Osteoblast (primary cell): ENCODE data around the gene GPER1. TPM values are rescaled to one million over a fixed set of nuclear protein-coding genes. Genes with fewer than 3 reads are reported as not detected.

Experiments used
- DNase-seq: peaks from one replicate; pipeline ENCODE4 v3.0.0; 2011; ENCODE audit warnings: low spot score, mixed read lengths; ENCODE audit not compliant: insufficient read length; ENCODE audit errors: missing footprints
- H2AFZ ChIP-seq: 2 replicates; pipeline ENCODE4 v1.6.0; 2011; ENCODE audit warnings: mild to moderate bottlenecking, low read length
- H3K27ac ChIP-seq: 2 replicates; pipeline ENCODE4 v1.5.1; 2011; ENCODE audit warnings: mild to moderate bottlenecking, low read depth, low read length, moderate library complexity
- H3K27me3 ChIP-seq: 2 replicates; pipeline ENCODE4 v1.6.0; 2012; ENCODE audit warnings: mild to moderate bottlenecking, control low read depth, inconsistent platforms, low read length, moderate library complexity; ENCODE audit not compliant: insufficient read depth
- H3K36me3 ChIP-seq: 2 replicates; pipeline ENCODE4 v1.5.1; 2011; ENCODE audit warnings: mild to moderate bottlenecking, low read length, control low read depth, moderate library complexity; ENCODE audit not compliant: insufficient read depth
- H3K4me1 ChIP-seq: 2 replicates; pipeline ENCODE4 v1.5.1; 2011; ENCODE audit warnings: mild to moderate bottlenecking, low read length, control low read depth, moderate library complexity; ENCODE audit not compliant: insufficient read depth
- H3K4me2 ChIP-seq: 2 replicates; pipeline ENCODE4 v1.6.0; 2011; ENCODE audit warnings: mild to moderate bottlenecking, low read length; ENCODE audit not compliant: insufficient read depth
- H3K4me3 ChIP-seq: fragments of 200-600 bp; sonication (generic); 3 replicates; pipeline ENCODE4 v1.5.1; 2012; ENCODE audit warnings: mild to moderate bottlenecking, low read length, inconsistent platforms; ENCODE audit not compliant: insufficient read depth
- H3K79me2 ChIP-seq: 2 replicates; pipeline ENCODE4 v1.6.0; 2012; ENCODE audit warnings: mild to moderate bottlenecking, low read length, control low read depth, inconsistent platforms; ENCODE audit not compliant: insufficient read depth
- H3K9me3 ChIP-seq: 2 replicates; pipeline ENCODE4 v1.5.1; 2011; ENCODE audit warnings: low read depth, low read length, control low read depth
- H4K20me1 ChIP-seq: 2 replicates; pipeline ENCODE4 v1.6.0; 2012; ENCODE audit warnings: mild to moderate bottlenecking, low read length, control low read depth; ENCODE audit not compliant: insufficient read depth
- total RNA-seq: library from RNA; depleted of rRNA; stranded (reverse); fragments of >200 nt; gene quantifications from 2 replicates; pipeline ENCODE4 v1.2.3, GENCODE V29; 2012
- TF ChIP-seq, protein P1 (sequence below): IDR thresholded peaks from 2 replicates; pipeline ENCODE4 v1.5.1; 2011; ENCODE audit warnings: mild to moderate bottlenecking, low read depth, low read length, moderate library complexity; ENCODE audit errors: extremely low read depth

The GPER1 gene
- total RNA-seq, 1 donor = 10.5 TPM

- Histone ChIP-seq H3K36me3 (no peaks in the 10 kb centered on the region), H3K27me3 (no peaks in the 10 kb centered on the region), H3K79me2 (no peaks in the 10 kb centered on the region), H2AFZ (no peak overlapping the region), H3K4me3 (no peak overlapping the region), H3K4me1 (peaks cover 34% of the 10 kb centered on the region), H3K9me3 (no peaks in the 10 kb centered on the region), H4K20me1 (peaks cover 6% of the 10 kb centered on the region), H3K4me2 (no peak overlapping the region), H3K27ac (no peak overlapping the region)
- DNase-seq = no peak
- TF ChIP-seq, protein P1, sequence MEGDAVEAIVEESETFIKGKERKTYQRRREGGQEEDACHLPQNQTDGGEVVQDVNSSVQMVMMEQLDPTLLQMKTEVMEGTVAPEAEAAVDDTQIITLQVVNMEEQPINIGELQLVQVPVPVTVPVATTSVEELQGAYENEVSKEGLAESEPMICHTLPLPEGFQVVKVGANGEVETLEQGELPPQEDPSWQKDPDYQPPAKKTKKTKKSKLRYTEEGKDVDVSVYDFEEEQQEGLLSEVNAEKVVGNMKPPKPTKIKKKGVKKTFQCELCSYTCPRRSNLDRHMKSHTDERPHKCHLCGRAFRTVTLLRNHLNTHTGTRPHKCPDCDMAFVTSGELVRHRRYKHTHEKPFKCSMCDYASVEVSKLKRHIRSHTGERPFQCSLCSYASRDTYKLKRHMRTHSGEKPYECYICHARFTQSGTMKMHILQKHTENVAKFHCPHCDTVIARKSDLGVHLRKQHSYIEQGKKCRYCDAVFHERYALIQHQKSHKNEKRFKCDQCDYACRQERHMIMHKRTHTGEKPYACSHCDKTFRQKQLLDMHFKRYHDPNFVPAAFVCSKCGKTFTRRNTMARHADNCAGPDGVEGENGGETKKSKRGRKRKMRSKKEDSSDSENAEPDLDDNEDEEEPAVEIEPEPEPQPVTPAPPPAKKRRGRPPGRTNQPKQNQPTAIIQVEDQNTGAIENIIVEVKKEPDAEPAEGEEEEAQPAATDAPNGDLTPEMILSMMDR = no peak
Measured at GRCh38 chr7:1090236-1090635, 2.3 kb downstream of the GPER1 start.

GRCh38 chr7:1090686-1091643 is 3.1 kb downstream of the GPER1 start:
- DNase-seq = peak; percentile 88
- TF ChIP-seq, protein P1 = no peak
- H3K4me3 ChIP-seq = no peak overlapping the region

DNA sequence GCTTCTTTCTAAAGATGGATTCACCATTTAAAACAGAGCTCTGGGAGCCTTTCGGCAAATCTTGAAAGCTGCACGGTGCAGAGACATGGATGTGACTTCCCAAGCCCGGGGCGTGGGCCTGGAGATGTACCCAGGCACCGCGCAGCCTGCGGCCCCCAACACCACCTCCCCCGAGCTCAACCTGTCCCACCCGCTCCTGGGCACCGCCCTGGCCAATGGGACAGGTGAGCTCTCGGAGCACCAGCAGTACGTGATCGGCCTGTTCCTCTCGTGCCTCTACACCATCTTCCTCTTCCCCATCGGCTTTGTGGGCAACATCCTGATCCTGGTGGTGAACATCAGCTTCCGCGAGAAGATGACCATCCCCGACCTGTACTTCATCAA is 3.7 kb downstream of the GPER1 start:
- TF ChIP-seq, protein P1 = no peak
- no peak for DNase-seq
- Histone ChIP-seq H4K20me1 (peaks cover 10% of the 10 kb centered on the region), H3K36me3 (no peaks in the 10 kb centered on the region), H3K27me3 (no peaks in the 10 kb centered on the region), H3K4me3 (no peak overlapping the region), H3K4me2 (no peak overlapping the region), H3K27ac (no peak overlapping the region), H2AFZ (no peak overlapping the region), H3K4me1 (peaks cover 26% of the 10 kb centered on the region), H3K9me3 (no peaks in the 10 kb centered on the region), H3K79me2 (peaks cover 2% of the 10 kb centered on the region)

More at GRCh38 chr7:1090686-1091643, 3.1 kb downstream of the GPER1 start:
- H3K4me1 ChIP-seq = peaks cover 33% of the 10 kb centered on the region
- H3K79me2 ChIP-seq = no peaks in the 10 kb centered on the region
- H3K27ac ChIP-seq = no peak overlapping the region
- peaks cover 6% of the 10 kb centered on the region for H4K20me1 ChIP-seq
- no peaks in the 10 kb centered on the region for H3K36me3 ChIP-seq
- no peak overlapping the region for H2AFZ ChIP-seq
- H3K4me2 ChIP-seq = no peak overlapping the region
- H3K27me3 ChIP-seq = no peaks in the 10 kb centered on the region
- no peaks in the 10 kb centered on the region for H3K9me3 ChIP-seq

DNA sequence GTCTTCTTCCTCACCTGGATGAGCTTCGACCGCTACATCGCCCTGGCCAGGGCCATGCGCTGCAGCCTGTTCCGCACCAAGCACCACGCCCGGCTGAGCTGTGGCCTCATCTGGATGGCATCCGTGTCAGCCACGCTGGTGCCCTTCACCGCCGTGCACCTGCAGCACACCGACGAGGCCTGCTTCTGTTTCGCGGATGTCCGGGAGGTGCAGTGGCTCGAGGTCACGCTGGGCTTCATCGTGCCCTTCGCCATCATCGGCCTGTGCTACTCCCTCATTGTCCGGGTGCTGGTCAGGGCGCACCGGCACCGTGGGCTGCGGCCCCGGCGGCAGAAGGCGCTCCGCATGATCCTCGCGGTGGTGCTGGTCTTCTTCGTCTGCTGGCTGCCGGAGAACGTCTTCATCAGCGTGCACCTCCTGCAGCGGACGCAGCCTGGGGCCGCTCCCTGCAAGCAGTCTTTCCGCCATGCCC is 4.3 kb downstream of the GPER1 start:
- H3K9me3 ChIP-seq = no peaks in the 10 kb centered on the region
- H3K27me3 ChIP-seq = no peaks in the 10 kb centered on the region
- H2AFZ ChIP-seq = no peak overlapping the region
- peaks cover 2% of the 10 kb centered on the region for H3K79me2 ChIP-seq
- no peak overlapping the region for H3K4me3 ChIP-seq
- H3K36me3 ChIP-seq = no peaks in the 10 kb centered on the region
- peaks cover 20% of the 10 kb centered on the region for H3K4me1 ChIP-seq
- peaks cover 15% of the 10 kb centered on the region for H4K20me1 ChIP-seq
- no peak overlapping the region for H3K4me2 ChIP-seq
- TF ChIP-seq, protein P1 = no peak
- no peak for DNase-seq
- no peak overlapping the region for H3K27ac ChIP-seq
